ENCODE results near the gene SLC23A2.

Gene SLC23A2

DNA sequence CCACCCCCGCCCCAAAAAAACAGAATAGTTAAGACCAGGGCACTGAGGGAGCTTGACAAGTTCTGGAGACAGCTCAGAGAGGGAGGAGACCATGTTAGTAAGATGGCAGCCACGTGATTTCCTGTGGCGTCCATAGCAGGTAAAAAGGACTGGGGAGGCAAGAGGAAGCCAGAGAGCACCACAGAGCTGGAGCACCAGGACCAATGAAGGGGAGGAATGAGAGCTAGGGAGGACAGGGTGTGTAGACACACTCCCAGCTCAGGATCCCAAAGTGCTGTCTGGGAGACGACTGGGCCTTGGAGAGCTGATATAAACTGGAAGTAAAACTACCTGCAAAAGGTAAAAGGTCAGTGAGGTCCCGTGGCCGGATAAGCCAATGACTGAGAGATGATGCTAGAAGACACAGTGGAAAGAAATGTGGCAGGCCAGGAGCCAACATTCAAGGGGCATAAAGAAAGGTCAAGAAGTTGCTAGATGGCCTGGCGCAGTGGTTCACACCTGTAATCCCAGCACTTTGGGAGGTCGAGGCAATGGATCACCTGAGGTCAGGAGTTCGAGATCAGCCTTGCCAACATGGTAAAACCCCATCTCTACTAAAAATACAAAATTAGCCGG is 39.0 kb downstream of the SLC23A2 start:
- no peak for DNase-seq

DNA sequence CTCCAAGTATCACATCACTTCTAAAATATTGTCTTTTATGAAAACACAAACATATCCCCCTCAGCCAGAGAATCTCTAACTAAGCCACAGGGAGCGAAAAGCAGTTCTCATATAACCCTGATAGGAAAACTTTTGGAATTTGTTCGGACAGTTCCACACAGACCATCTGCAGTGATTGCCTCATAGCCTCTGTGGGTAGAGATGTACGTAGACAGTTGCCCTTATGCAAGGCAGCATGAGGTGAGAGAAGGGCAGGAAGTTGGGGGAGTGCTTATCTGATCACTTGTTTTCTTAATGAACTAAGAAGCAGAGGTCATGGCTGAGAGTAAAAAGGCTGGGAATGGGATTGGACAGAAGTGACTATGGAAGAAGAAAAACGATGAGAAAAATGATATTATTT is 39.6 kb downstream of the SLC23A2 start:
- DNase-seq = no peak

DNA sequence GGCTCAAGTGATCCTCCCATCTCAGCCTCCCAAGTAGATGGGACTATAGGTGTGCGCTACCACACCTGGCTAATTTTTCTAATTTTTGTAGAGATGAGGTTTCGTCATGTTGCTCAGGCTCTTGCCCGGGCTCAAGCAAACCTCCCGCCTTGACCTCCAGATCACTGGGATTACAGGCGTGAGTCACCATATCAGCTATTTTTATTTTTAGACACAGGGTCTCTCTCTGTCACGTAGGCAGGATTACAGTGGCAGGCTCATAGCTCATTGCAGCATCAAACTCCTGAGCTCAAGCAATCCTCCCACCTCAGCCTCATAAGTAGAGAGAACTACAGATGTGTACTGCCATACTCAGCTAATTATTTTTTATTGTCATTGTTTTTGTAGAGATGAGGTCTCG is 41.7 kb downstream of the SLC23A2 start:
- no peak for DNase-seq

DNA sequence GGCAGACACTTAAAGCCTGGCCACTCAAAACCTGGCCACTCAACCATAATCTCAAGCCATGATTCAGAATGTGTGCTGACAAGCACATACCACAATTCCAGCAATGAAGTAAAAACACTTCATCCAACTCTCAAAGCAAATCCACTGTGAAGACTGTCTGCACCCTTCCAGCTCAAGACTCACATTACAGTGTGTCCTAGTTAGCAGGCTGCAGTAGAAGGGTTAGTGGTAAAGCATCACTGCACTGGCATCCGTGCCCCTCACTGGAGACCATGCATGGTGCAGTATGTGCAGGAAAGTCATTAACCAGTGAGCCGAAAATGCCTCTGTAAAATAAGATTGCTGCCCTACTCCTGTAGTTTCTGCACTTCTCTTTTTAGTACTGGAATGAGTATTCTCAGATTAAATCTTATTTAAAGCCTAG is 43.4 kb downstream of the SLC23A2 start:
- DNase-seq = no peak

DNA sequence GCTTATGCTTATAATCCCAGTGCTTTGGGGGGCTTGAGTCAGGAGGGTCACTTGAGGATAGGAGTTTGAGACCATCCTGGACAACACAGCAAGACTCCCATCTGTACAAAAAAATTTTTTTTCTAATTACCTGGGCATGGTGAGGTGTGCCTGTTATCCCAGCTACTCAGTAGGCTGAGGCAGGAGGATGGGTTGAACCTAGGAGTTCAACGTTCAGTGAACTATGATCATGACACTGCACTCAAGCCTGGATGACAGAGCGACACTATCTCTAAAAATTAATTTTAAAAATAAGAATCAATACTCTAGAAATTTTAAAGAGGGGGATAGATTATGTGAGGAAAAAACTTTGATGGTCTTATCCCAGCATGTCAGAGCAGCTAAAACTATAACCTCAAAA is 44.1 kb downstream of the SLC23A2 start:
- DNase-seq = no peak

DNA sequence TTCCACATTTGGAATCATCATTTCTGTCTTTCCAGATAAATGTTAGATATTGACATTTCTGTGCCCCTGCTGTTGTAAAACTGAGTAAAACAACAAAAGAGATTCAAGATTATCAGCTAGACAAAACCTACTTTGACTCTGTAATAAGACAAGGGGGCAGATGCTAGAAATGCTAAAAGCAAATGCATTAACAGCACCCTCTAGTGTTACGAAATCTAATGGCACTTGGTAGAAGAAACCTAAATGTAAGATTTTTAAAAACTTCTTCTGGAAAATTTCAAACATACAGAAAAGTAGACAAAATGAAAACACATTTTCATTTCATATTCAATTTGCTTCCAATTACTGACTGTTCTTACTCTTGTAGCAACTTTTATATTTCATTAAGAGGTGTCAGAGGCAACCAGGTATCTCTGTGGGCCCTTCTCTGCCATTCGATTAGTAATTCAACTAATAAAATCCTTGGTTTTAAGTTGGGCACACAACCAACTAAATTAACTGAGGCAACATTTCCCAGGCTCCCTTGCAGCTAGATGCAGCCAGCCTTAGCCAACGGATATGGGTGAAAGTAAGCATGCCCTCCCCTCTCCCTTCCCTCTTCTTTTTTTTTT is 45.0 kb downstream of the SLC23A2 start:
- peak; percentile 50 for DNase-seq

DNA sequence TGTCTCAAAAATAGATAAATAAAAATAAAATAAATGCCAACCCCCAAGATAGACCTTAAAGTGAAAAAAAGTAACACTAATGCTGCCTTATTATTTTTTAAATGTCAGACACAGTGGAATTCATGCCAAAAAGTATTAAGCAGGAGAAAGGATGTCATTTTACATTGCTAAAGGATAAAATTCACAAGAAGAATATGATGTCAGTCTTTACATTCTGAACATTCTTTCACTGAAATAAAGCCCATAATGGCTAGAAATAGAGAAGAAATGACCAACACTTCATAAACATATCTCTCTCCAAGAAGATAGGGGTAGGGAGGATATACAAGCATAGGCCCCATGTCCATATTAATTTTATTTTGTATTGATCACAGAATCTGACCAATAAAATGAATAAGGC is 47.4 kb downstream of the SLC23A2 start:
- DNase-seq = no peak

DNA sequence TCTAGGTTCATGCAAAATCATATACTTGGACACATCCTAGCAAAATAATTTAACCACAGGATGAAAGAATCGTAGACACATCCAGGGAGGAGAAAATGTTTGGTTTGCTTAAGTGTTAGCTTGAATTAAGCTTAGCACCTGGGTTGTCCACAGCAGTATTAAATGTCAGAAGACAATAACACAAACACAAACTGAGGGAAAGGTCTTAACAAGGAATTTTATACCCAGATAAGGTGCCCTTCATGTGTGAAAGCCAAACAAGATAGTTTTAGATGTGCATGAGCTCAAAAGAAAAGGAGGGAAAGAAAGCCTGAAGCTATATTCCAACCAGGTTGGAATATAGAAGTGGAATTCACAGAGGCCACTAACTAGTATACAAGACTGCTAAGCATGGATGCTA is 49.1 kb downstream of the SLC23A2 start:
- DNase-seq = no peak

DNA sequence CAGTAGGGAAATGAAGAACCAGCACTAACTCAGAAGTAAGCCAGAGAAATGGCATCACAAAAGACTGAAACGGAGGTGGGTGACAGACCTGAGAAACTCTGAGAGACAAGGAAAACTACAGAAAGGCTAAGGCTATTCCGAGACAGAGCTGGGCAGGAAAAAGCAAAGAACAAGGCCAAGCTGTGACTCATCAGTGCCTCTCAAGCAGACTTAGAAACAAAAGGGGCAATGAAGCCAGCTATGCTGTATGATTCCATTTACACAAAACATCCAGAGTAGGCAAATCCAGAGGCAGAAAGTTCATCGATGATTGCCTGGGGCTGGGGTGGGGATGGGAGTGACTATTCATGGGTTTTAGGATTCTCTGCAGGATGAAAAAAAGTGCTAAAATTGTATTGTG is 50.0 kb downstream of the SLC23A2 start:
- DNase-seq = no peak

DNA sequence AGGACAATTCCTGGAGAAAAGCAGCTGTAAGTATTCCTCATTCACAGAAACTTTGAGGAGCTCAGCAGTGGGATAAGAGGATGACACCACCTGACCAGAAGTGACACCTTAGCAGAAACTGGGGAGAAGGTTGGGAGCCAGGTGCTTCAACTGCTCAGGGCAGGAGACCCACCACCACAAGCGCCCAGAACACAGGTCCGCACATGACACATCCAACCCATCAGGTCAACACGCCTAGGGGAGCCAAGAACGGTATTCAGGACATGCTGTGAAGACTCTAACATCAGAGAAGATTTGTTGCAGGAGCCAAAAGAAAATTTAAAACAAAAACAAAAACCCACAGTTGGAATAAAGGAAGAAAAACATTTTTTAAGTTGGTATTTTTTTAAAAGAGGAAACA is 50.5 kb downstream of the SLC23A2 start:
- no peak for DNase-seq

DNA sequence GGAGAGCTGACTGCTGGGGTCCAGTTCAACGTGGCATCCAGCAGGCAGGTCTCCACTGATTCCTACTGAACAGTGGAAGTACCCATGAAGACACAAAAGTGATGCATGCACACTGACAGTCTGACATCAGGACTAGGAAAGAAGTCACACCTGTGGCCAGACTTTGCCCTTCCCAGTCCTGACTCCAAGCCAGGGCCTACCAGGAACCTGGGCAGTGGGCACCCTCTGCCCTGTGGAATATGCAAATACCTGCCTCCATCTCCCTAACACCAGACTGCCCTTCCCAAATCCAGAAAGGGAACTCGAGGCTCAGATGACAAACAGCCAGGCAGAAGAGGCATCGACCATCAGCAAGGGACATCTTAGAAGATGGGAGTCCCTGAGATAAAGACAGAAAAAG is 50.9 kb downstream of the SLC23A2 start:
- no peak for DNase-seq

DNA sequence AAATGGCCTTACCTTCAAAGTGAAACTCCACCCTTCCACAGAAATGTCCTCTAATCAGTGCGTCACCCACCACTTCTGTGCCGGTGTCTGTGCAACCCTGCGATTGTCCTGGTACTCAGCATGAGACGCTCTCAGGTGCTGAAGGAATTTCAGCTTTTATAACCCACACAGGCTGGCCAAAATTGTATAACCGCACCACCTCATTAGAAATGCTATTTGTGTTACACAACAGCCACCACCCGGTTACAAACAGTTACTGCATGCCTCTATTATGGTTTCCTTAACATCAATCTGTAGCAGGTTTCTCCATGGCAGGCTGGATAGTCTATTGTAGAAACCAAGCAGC is 51.5 kb downstream of the SLC23A2 start:
- DNase-seq = no peak

DNA sequence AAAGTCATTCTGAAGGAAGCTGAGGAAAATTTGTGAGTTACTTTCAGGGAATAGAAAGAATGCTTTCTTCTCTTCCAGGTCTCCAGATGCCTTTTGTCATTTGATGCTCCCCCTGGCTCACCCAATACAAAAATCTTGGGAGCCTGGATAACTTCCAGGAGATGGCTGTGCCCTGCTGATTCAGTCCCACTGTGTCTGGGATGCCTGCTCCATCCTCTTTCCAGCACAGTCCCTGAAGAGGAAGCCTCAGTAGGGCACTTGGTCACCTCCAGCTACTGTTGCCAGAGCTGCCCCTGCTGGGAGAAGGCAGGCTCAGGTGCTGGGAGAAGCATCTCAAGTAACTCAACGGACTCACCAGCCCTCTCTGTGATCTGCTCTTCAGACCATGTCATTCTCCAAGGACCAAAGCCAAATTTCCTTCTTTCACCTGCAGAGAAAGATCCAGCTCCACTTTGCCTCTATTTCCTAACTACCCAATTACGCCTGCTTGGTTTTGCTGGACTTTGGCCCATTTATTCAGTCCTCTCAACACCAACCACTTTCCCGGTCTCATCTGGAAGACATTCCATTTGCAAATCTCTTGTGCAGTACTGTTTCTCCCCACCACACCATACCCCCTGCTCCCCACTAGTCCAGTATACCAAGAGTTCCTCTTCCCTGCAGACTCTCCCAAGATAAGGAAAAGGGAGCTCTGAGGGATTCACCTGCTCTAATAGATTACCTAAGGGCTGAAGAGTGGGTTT is 53.3 kb downstream of the SLC23A2 start:
- no peak for DNase-seq

DNA sequence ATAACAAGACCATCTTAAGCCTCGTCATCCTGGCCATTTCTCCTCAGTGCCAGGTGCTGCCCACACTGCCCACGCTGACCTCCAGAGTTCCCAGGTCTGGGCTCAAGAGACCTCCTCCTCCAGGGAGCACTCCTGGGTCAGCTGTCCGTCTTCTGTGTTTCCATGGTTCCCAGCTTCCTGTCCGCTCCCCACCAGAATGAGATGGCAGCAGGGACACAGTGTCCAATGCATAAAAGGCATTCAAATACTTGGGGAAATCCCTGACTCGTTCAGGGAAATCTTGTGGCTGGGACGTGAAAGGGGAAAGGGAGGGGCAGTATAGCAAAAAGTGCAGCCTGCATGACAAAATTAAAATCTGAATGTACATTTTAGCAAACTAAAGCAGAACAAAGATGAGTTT is 54.3 kb downstream of the SLC23A2 start:
- DNase-seq = no peak

DNA sequence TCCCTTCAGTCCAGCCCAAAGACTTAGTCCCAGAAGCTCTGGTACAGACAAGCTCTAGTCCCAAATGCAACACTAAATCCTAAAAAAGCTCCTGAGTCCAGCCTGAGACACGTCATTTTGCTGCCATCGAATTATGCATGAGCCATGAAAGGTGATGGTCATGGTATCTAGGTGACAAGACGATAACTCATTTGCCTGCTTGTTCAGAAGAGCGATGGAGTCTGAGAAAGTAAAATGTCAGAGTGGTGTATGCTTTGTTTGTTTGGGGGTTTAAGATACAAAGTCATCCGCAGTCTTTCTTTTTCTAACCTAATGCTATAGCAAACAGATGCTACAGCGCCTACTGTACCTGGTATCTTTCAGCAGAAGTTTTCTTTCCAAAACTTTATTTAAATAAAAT is 54.7 kb downstream of the SLC23A2 start:
- no peak for DNase-seq

DNA sequence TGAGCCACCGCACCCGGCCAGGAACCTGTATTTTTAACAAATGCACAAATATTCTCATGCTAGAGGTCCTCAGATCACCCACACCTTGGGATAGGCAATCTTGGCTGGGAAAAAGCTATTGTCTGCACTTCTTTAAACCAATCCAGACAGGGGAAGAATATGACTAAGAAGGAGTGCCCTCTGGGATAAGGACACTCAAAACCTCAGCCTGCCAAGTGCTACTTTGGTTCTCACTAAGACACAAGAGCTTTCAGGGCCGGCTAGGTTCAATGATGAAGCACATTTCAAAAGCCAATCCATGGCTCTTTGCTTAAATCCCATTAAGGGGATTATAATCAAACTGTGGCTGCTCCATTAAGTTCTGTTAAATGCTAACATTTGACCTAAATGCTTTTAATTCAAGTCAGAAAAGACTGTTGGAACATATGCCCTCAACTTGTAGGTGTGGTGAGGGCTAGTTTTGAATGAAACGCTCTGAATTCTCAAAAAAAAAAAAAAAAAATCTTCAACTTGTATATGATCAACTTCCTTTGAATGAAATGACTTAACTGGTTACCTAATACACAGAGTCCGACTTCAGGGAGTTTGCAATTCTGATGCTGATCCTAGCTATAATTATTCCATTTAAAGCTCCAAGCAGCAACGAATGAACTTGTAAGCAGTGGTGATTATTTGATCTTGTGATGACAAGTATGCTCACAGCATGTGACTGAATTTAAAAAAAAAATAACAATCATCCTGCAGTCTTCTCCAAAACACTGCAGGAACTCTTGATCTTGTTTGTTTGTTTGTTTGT is 56.6 kb downstream of the SLC23A2 start:
- DNase-seq = no peak

DNA sequence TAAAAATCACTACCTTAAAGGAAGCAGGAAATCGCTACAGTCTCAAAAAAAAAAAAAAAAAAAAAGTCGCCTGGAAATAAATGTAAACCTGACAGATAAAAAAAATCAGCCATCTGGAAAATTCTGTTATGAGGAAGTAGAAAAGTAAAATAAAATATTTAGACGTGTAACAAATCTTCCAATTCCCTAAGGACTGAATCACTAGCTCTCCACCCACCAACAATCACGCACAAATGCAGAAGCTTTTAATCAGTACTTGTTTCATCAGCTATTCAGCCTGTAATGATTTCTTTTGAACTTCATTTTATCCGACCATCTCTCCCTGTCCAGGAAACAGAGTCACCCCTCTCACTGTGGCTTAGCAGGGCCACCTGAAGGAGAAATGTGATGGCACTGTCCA is 59.0 kb downstream of the SLC23A2 start:
- no peak for DNase-seq

DNA sequence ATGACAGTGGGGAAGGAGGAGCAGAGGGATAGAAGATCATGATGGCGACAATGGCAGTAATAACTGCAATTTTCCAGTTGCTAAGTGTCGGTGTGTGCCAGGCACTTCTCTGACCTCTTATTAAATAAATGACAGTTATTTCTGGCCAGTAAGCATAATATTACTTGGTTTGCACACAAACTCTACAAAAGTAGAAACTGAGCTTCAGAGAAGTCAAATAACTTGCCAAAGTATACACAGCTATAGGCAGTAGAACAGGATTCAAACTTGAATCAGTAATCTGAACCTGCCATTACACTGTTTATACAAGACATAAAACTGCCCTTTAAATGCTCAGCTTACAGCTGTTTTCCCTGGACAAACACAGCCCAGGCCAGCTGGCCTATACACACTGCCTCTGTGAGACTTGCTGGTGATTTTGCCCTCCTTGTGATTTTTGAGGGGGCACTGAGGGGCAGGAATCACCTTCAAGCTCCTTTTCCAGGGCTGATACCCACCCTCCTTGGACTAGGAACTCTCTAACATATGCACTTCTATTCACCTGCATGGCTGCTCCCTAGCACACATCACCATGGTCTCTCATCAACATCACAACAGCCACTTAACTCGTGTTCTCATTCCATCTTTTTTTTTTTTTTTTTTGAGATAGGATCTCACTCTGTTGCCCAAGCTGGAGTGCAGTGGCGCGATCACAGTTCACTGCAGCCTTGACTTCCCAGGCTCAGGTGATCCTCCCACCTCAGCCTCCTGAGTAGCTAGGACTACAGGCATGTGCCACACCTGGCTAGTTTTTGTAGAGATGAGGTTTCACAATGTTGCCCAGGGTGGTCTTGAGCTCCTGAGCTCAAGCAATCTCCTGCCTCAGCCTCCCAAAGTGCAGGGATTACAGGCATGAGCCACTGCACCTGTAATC is 63.6 kb downstream of the SLC23A2 start:
- DNase-seq = peak; percentile 66

DNA sequence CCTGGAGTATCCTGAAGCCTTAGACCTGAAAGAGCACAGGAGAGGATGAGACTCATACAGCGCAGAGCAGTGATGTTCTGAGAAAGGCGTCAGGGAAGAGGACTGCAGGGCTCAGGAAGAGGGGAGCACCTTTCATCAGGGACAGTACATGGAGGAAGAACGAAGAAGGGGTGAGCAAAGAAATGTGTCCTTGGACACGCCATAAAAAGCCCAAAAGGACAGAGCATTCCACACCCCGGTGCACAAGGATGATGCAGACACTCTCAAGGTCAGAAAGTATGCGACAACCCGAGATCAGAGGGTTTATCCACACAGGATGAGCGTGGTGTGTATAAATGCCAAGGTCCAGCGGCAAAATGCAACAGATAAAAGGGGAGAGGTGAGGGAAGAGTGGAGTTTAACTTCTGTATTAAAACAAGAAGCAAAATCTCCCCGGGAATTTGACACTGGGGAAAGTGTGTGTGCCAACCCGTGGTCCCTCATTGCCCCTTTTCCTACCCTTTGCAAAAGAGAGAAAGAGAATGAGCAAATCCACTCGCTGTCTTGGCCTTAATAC is 64.4 kb downstream of the SLC23A2 start:
- no peak for DNase-seq

DNA sequence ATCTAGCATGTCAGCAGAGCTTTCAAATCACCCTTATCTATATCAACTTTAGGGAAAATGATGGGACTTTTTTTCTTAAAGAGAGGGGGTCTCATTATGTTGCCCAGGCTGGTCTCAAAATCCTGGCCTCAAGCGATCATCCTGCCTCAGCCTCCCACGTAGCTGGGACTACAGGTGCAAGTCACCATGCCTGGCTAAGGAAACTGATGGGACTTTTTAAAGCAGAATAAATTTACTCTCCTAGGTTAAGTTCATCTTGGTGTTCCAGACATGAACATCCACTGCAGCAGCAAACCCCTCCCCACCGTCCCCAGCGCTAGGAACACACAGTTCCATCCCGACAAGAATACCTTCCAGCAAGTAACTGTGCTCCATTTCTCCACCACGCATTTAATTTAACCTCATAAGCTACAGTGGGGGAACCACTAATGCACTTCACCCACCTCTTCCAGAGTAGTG is 64.9 kb downstream of the SLC23A2 start:
- no peak for DNase-seq

DNA sequence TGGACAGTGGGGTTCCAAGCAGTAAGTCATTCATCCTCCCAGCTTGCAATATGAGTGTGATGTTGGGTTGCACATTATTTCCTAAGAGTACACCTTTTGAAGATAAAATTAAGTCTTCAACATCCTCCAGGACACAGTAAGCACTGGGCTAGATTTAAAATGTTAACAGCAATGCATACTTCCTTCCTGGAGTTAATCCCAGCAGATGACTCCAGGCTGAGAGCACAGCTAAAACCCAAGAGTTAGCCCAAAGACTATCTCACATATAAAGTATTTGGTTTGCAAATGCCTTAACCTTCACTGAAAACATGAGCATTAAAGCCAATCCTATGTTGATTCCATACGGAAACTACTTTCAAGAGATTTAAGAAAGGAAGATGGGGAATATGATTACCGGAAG is 69.2 kb downstream of the SLC23A2 start:
- DNase-seq = no peak

DNA sequence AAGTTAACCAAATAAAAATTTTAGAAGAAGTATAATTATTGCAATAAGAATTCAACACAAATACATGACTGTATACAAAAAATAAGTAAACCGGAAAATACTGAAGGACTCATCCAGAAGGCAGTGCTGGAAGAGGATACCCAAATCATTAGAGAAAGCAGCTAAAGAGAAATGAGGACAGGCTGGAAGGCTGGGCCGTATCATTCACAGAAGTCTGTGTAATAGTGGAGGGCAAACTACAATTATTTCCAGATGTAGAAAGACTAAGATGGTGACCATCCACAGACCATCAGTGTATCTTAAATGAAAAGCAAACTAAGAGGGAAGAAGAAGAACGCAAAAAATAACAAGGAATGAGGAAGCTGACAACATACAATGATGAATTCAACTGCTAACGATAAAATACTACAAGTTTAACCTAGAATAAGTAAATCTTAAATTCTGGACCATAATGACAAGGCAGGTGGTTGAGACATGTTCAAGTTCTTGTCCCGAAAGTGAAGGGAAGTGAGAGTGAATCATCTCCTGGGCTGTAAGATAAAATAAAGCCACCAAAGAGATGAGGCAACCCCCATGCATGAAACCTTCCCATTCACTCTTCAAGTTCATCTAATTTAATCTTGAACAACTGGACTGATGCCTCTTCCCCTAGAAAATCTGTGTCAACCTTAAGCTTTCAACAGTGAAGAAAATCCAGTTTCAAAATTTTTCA is 71.5 kb downstream of the SLC23A2 start:
- DNase-seq = no peak
